ENCODE measurements around the gene NAT10.
A peak's percentile ranks its signal among the peaks of the same experiment; 100 is the strongest.
"Not testable (repeated sequence)": the region's sequence is repeated elsewhere in the genome, so short reads cannot be mapped to it uniquely, and the experiment has no call there.

NAT10 gene

GRCh38 chr11:34105079-34105956 is at the start of gene NAT10:
Gene NAT10 (plus strand): TSS chr11:34105629. CDS start chr11:34108226, 2,597 bp downstream.
- DNase-seq: peak; percentile 97

- DNase-seq: no peak
Observed at GRCh38 chr11:34056672-34057071, 48.8 kb upstream of the NAT10 start.

GRCh38 chr11:34063061-34063795 is 42.2 kb upstream of the NAT10 start:
- DNase-seq: no peak

GRCh38 chr11:34064291-34064690 is 41.1 kb upstream of the NAT10 start:
- DNase-seq: no peak

GRCh38 chr11:34065505-34066203 is 39.8 kb upstream of the NAT10 start:
- no peak for DNase-seq

- DNase-seq: not testable (repeated sequence)
Observed at GRCh38 chr11:34066766-34067165, 38.7 kb upstream of the NAT10 start.

- no peak for DNase-seq
Observed at GRCh38 chr11:34067383-34068065, 37.9 kb upstream of the NAT10 start.

GRCh38 chr11:34068111-34068510 is 37.3 kb upstream of the NAT10 start:
- DNase-seq: no peak

- DNase-seq: not testable (repeated sequence)
Observed at GRCh38 chr11:34071306-34071705, 34.1 kb upstream of the NAT10 start.

- no peak for DNase-seq
Observed at GRCh38 chr11:34072041-34072440, 33.4 kb upstream of the NAT10 start.

- DNase-seq: no peak
Observed at GRCh38 chr11:34072832-34073231, 32.6 kb upstream of the NAT10 start.

GRCh38 chr11:34074391-34074790 is 31.0 kb upstream of the NAT10 start:
- no peak for DNase-seq

GRCh38 chr11:34075178-34075820 is 30.1 kb upstream of the NAT10 start:
- no peak for DNase-seq

- no peak for DNase-seq
Observed at GRCh38 chr11:34080609-34081008, 24.8 kb upstream of the NAT10 start.

GRCh38 chr11:34084637-34085036 is 20.8 kb upstream of the NAT10 start:
- no peak for DNase-seq

GRCh38 chr11:34086554-34087283 is 18.7 kb upstream of the NAT10 start:
- DNase-seq: no peak

GRCh38 chr11:34091825-34092224 is 13.6 kb upstream of the NAT10 start:
- DNase-seq: no peak

- not testable (repeated sequence) for DNase-seq
Observed at GRCh38 chr11:34094900-34095299, 10.5 kb upstream of the NAT10 start.

GRCh38 chr11:34098813-34099212 is 6.6 kb upstream of the NAT10 start:
- DNase-seq: no peak

GRCh38 chr11:34104680-34105078 is 750 bp upstream of the NAT10 start:
- no peak for DNase-seq

- no peak for DNase-seq
Observed at GRCh38 chr11:34105957-34106504, 602 bp downstream of the NAT10 start.
